ENCODE measurements around the gene ISG15.

GRCh38 chr1:1038694-1039093 is 25.4 kb downstream of the ISG15 start:
- TF ChIP-seq POLR2AphosphoS5 (IDR thresholded peaks at IDR 0.05; ENCODE audit: low read depth, low read length) = no peak
- TF ChIP-seq, protein P1, sequence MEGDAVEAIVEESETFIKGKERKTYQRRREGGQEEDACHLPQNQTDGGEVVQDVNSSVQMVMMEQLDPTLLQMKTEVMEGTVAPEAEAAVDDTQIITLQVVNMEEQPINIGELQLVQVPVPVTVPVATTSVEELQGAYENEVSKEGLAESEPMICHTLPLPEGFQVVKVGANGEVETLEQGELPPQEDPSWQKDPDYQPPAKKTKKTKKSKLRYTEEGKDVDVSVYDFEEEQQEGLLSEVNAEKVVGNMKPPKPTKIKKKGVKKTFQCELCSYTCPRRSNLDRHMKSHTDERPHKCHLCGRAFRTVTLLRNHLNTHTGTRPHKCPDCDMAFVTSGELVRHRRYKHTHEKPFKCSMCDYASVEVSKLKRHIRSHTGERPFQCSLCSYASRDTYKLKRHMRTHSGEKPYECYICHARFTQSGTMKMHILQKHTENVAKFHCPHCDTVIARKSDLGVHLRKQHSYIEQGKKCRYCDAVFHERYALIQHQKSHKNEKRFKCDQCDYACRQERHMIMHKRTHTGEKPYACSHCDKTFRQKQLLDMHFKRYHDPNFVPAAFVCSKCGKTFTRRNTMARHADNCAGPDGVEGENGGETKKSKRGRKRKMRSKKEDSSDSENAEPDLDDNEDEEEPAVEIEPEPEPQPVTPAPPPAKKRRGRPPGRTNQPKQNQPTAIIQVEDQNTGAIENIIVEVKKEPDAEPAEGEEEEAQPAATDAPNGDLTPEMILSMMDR (IDR thresholded peaks at IDR 0.05) = no peak
- no peak for TF ChIP-seq TAF1 (IDR thresholded peaks at IDR 0.05; ENCODE audit: borderline replicate concordance, low read depth, low read length)
- TF ChIP-seq, protein P2, sequence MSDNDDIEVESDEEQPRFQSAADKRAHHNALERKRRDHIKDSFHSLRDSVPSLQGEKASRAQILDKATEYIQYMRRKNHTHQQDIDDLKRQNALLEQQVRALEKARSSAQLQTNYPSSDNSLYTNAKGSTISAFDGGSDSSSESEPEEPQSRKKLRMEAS (IDR thresholded peaks at IDR 0.05; ENCODE audit: low read depth) = no peak
- TF ChIP-seq, protein P3, sequence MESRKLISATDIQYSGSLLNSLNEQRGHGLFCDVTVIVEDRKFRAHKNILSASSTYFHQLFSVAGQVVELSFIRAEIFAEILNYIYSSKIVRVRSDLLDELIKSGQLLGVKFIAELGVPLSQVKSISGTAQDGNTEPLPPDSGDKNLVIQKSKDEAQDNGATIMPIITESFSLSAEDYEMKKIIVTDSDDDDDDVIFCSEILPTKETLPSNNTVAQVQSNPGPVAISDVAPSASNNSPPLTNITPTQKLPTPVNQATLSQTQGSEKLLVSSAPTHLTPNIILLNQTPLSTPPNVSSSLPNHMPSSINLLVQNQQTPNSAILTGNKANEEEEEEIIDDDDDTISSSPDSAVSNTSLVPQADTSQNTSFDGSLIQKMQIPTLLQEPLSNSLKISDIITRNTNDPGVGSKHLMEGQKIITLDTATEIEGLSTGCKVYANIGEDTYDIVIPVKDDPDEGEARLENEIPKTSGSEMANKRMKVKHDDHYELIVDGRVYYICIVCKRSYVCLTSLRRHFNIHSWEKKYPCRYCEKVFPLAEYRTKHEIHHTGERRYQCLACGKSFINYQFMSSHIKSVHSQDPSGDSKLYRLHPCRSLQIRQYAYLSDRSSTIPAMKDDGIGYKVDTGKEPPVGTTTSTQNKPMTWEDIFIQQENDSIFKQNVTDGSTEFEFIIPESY (IDR thresholded peaks at IDR 0.05; ENCODE audit: borderline replicate concordance, low read depth) = no peak
- TF ChIP-seq PBX3 (IDR thresholded peaks at IDR 0.05) = no peak
- TF ChIP-seq YY1 (IDR thresholded peaks at IDR 0.05; ENCODE audit: low read depth) = no peak
- no peak for TF ChIP-seq SMC3 (IDR thresholded peaks at IDR 0.05; ENCODE audit: low read depth, low read length)
- TF ChIP-seq RCOR1 (IDR thresholded peaks at IDR 0.05; ENCODE audit: low read length) = no peak
- TF ChIP-seq EP300 (IDR thresholded peaks at IDR 0.05; ENCODE audit: borderline replicate concordance in 1 of 2, low read depth in 1 of 2, low read length in 1 of 2) = no peak
